Uterus (tissue), 4 donors: Measurements from ENCODE around the gene OR10A3. TPM values are rescaled to one million over a fixed set of nuclear protein-coding genes. Genes with fewer than 3 reads are reported as not detected.

ENCODE experiments used
- DNase-seq, 2 donors: peaks; one replicate each; pipeline ENCODE4 v3.0.0-alpha.2; 2019 to 2020
- H3K27ac ChIP-seq, 2 donors: fragments of 200-600 bp; sonication (generic); 1 replicate in 1 of 2; 2 replicates in 1 of 2; pipeline ENCODE4 v1.5.1; 2016 to 2018
- H3K27me3 ChIP-seq, 2 donors: fragments of 200-600 bp; sonication (generic); one replicate each; pipeline ENCODE4 v1.5.1; 2018 to 2019; ENCODE audit warnings: control low read depth in 1 of 2
- H3K36me3 ChIP-seq, 2 donors: fragments of 200-600 bp; sonication (generic); one replicate each; pipeline ENCODE4 v1.5.1; 2019; ENCODE audit warnings: control low read depth in 1 of 2
- H3K4me1 ChIP-seq, 2 donors: fragments of 200-600 bp; sonication (generic); one replicate each; pipeline ENCODE4 v1.5.1; 2018 to 2019; ENCODE audit warnings: control low read depth in 1 of 2
- H3K4me3 ChIP-seq, 2 donors: fragments of 200-600 bp; sonication (generic); 1 replicate in 1 of 2; 2 replicates in 1 of 2; pipeline ENCODE4 v1.5.1; 2018 to 2019; ENCODE audit warnings: mild to moderate bottlenecking in 1 of 2
- H3K9me3 ChIP-seq, 2 donors: fragments of 200-600 bp; sonication (generic); one replicate each; pipeline ENCODE4 v1.5.1; 2019; ENCODE audit warnings: control low read depth in 1 of 2
- CTCF ChIP-seq, 4 experiments: fragments of 200-600 bp in 2 of 4; fragments of 450-650 bp in 2 of 4; sonication (generic) in 2 of 4; IDR thresholded peaks; one replicate each; pipeline ENCODE4 v1.5.1; 2016 to 2019; ENCODE audit warnings: antibody characterized with exemption in 4 of 4, mild to moderate bottlenecking in 2 of 4, moderate library complexity in 1 of 4
- POLR2A ChIP-seq, 2 donors: fragments of 450-650 bp; IDR thresholded peaks; one replicate each; pipeline ENCODE4 v1.6.1; 2016; ENCODE audit warnings: antibody characterized with exemption in 2 of 2, mild to moderate bottlenecking in 1 of 2, moderate library complexity in 1 of 2
- intact Hi-C: fragments of 100-400 bp; cut with DNase I; formaldehyde crosslinking; loops from one replicate; pipeline ENCODE4 v1.15.1; 2023; ENCODE audit warnings: low total_unique reads
- total RNA-seq, 4 donors: library from RNA; depleted of rRNA in 3 of 4; stranded (reverse); fragments of >200 nt in 3 of 4; gene quantifications; one replicate each; pipeline versions ENCODE4 v1.1.0 to v1.2.4, GENCODE V29; 2014 to 2023
- donor health status: DM: yes; HTN: yes; CAD: no.

OR10A3 gene
- total RNA-seq, 4 donors from 2014 or later: not detected

DNA sequence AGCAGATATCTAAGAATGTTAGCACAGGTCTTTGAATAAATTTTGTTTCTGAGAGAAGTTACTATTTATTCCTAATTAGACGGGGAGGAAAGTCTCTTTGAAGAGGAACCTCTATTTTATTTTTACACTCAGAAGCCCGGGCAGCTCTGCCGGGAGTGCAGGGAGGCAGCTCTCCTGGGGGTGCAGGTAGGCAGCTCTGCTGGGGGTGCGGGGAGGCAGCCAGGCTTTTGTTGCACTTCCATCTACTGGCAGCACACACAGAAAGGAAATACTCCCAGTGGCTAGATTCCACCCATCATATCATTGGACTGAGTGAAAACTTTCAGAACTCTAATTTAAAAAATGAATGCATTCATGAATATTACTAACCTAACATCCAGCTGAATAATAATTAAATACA is 35.0 kb downstream of the OR10A3 start:
- no peak overlapping the region for H3K27ac ChIP-seq

GRCh38 chr11:7905961-7906429 is 35.5 kb downstream of the OR10A3 start:
- no peak for DNase-seq
- Histone ChIP-seq H3K4me3 (no peak overlapping the region), H3K36me3 (no peaks in the 10 kb centered on the region), H3K27ac (no peak overlapping the region), H3K9me3 (no peaks in the 10 kb centered on the region), H3K27me3 (no peaks in the 10 kb centered on the region), H3K4me1 (no peaks in the 10 kb centered on the region)
- intact Hi-C loops: no loop called here
- no peak for TF ChIP-seq POLR2A (IDR thresholded peaks at IDR 0.05)
- TF ChIP-seq CTCF (IDR thresholded peaks at IDR 0.05): no peak

More for the DNA sequence above, 35.0 kb downstream of the OR10A3 start:
- H3K4me1 ChIP-seq: no peaks in the 10 kb centered on the region
- intact Hi-C loops: no loop called here
- H3K9me3 ChIP-seq: no peaks in the 10 kb centered on the region
- no peaks in the 10 kb centered on the region for H3K36me3 ChIP-seq
- H3K27me3 ChIP-seq: no peaks in the 10 kb centered on the region
- DNase-seq: no peak
- TF ChIP-seq POLR2A (IDR thresholded peaks at IDR 0.05) (no peak), CTCF (IDR thresholded peaks at IDR 0.05) (no peak)
- no peak overlapping the region for H3K4me3 ChIP-seq

GRCh38 chr11:7905549-7905948 is 36.0 kb downstream of the OR10A3 start:
- Histone ChIP-seq H3K36me3 (no peaks in the 10 kb centered on the region), H3K4me3 (no peak overlapping the region), H3K27me3 (no peaks in the 10 kb centered on the region), H3K9me3 (no peaks in the 10 kb centered on the region), H3K4me1 (no peaks in the 10 kb centered on the region), H3K27ac (no peak overlapping the region)
- no peak for DNase-seq
- TF ChIP-seq POLR2A (IDR thresholded peaks at IDR 0.05) (no peak), CTCF (IDR thresholded peaks at IDR 0.05) (no peak)
- intact Hi-C loops: no loop called here

DNA sequence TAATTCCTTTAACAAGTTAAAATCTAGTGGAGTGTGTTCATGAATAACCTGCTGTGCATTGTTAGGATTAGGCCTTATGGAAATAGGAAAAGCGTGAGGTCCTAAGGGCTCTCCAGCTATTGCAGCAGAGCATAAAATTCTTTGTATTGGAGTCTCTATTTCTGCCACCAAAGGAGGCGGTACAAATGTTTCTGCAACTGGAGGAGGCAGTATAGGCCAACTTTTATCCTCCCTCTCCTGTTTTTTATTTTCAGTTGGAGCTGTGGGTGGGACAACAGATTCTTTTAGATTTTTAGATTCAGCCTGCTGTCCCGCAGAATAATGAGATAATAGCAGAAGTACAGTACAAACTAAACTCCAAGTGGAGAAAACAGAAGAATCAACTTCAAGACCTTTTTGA is 36.6 kb downstream of the OR10A3 start:
- TF ChIP-seq POLR2A (IDR thresholded peaks at IDR 0.05): no peak
- TF ChIP-seq CTCF (IDR thresholded peaks at IDR 0.05): no peak
- H3K4me3 ChIP-seq: no peak overlapping the region
- no peaks in the 10 kb centered on the region for H3K36me3 ChIP-seq
- H3K4me1 ChIP-seq: no peaks in the 10 kb centered on the region
- H3K9me3 ChIP-seq: no peaks in the 10 kb centered on the region
- intact Hi-C loops: no loop called here
- no peaks in the 10 kb centered on the region for H3K27me3 ChIP-seq
- H3K27ac ChIP-seq: no peak overlapping the region
- DNase-seq: no peak

DNA sequence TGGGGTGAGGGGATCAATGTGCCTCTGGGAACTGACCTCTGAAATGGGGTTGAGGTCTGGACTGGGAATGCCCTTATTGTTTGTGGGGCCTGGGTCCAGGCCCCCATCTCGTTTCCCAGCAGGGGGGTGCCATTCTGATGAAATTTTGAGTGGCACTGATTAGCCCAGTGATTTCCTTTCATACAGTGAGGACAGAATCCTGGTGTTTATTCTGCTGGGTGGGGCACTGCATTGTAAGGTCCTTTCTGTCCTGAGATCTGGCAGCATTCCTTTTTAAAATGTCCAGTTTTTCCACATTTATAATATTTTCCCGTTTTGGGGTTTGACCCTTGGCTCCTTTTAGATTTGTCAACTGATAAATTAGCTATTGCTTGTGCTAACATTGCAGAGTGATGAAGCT is 37.6 kb downstream of the OR10A3 start:
- H3K4me1 ChIP-seq: no peaks in the 10 kb centered on the region
- no peak overlapping the region for H3K4me3 ChIP-seq
- H3K27ac ChIP-seq: no peak overlapping the region
- H3K36me3 ChIP-seq: no peaks in the 10 kb centered on the region
- DNase-seq: no peak
- H3K27me3 ChIP-seq: no peaks in the 10 kb centered on the region
- no peaks in the 10 kb centered on the region for H3K9me3 ChIP-seq
- intact Hi-C loops: no loop called here
- no peak for TF ChIP-seq POLR2A (IDR thresholded peaks at IDR 0.05)
- TF ChIP-seq CTCF (IDR thresholded peaks at IDR 0.05): no peak
